ENCODE measurements around the gene PRKACG. TPM values are rescaled to one million over a fixed set of nuclear protein-coding genes. Genes with fewer than 3 reads are reported as not detected.
A peak's percentile ranks its signal among the peaks of the same experiment; 100 is the strongest.

Gene PRKACG
- total RNA-seq, 2 experiments from 2014 or later: not detected

- Mint-ChIP-seq H3K36me3 (no peaks in the 10 kb centered on the region), H3K4me1 (ENCODE audit: low read depth) (peaks cover 17% of the 10 kb centered on the region), H3K9me3 (no peaks in the 10 kb centered on the region), H3K4me3 (no peak overlapping the region), H3K27ac (no peak overlapping the region), H3K27me3 (no peaks in the 10 kb centered on the region)
- no peak for DNase-seq
- CTCF ChIA-PET: interaction anchor here (1.1 to 2.3 kb wide), 2 partner anchors 12 to 15 kb away, joined by 4 to 11 read pairs; partner anchors contain the start of gene FXN
- intact Hi-C loops (cut with micrococcal nuclease): no loop called here
- POLR2A ChIA-PET: no interaction called here
Observed at GRCh38 chr9:69020301-69021145, 6.6 kb upstream of the PRKACG start.

DNA sequence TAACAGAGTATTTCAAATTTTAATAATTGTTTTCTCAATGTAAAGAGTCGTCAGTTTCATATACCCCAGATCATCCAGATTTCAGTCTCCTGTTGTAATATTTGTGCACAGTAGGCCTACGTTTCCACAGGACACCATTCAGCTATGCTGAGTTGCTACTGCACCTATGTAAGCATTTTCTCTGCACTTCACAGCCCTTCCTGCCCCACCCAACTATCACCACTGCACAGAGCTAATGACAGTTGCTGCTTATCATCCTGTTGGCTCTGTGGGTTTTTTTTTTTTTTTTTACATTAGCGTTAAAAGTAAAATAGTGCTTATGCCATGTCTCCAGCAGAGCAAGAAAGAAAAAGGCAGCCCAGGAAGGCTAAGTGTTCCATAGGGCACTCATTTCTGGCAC is 5.9 kb upstream of the PRKACG start:
- Mint-ChIP-seq H3K27ac (no peak overlapping the region), H3K4me3 (no peak overlapping the region), H3K36me3 (no peaks in the 10 kb centered on the region), H3K27me3 (no peaks in the 10 kb centered on the region), H3K4me1 (ENCODE audit: low read depth) (peaks cover 17% of the 10 kb centered on the region), H3K9me3 (no peaks in the 10 kb centered on the region)
- ChIA-PET CTCF (interaction anchor here (1.1 to 2.3 kb wide), 2 partner anchors 13 to 16 kb away, joined by 4 to 11 read pairs; partner anchors contain the start of gene FXN), POLR2A (no interaction called here)
- peak; percentile 21 for DNase-seq
- intact Hi-C loops (cut with micrococcal nuclease): no loop called here

DNA sequence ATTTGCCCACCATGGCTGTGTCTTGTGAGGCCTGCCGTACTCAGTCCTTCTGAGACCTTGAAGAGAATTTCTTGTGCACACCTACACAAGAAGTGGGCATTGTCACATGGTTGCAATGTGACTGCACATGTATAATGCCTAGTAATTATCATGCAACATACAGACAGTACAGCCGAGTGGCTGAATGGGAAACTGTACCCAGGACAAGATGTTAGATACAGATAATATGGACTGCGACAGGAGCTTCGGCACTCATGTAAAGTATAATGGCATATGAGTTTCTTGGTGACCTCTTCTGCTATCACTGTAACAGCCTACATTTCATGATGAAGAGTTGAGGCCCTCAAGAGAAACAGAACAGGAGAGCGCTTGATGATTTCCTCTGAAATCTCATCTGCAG is 4.8 kb upstream of the PRKACG start:
- DNase-seq: no peak
- Mint-ChIP-seq H3K36me3 (no peaks in the 10 kb centered on the region), H3K9me3 (no peaks in the 10 kb centered on the region), H3K4me3 (no peak overlapping the region), H3K27me3 (peaks cover 3% of the 10 kb centered on the region), H3K27ac (no peak overlapping the region), H3K4me1 (ENCODE audit: low read depth) (peaks cover 17% of the 10 kb centered on the region)
- ChIA-PET CTCF (interaction anchor here (0.9 to 2.3 kb wide), 2 partner anchors 8 to 17 kb away, joined by 4 to 11 read pairs; partner anchors contain the start of gene FXN), POLR2A (no interaction called here)
- intact Hi-C loops (cut with micrococcal nuclease): no loop called here

- peaks cover 26% of the 10 kb centered on the region for H3K4me1 Mint-ChIP-seq (ENCODE audit: low read depth)
- no peak overlapping the region for H3K27ac Mint-ChIP-seq
Observed at GRCh38 chr9:69016191-69017096, 2.5 kb upstream of the PRKACG start.

GRCh38 chr9:69013382-69013727 is 558 bp downstream of the PRKACG start:
- H3K4me1 Mint-ChIP-seq (ENCODE audit: low read depth): peaks cover 9% of the 10 kb centered on the region
- intact Hi-C loops (cut with micrococcal nuclease): no loop called here
- DNase-seq: no peak
- CTCF ChIA-PET: no interaction called here
- H3K9me3 Mint-ChIP-seq: no peaks in the 10 kb centered on the region
- no peak overlapping the region for H3K27ac Mint-ChIP-seq
- H3K4me3 Mint-ChIP-seq: no peak overlapping the region
- H3K27me3 Mint-ChIP-seq: peaks cover 7% of the 10 kb centered on the region
- POLR2A ChIA-PET: no interaction called here
- H3K36me3 Mint-ChIP-seq: no peaks in the 10 kb centered on the region

More at GRCh38 chr9:69016191-69017096, 2.5 kb upstream of the PRKACG start:
- intact Hi-C loops (cut with micrococcal nuclease): no loop called here
- Mint-ChIP-seq H3K4me3 (no peak overlapping the region), H3K27me3 (peaks cover 6% of the 10 kb centered on the region), H3K36me3 (no peaks in the 10 kb centered on the region), H3K9me3 (no peaks in the 10 kb centered on the region)
- ChIA-PET CTCF (interaction anchor here (1.2 to 1.7 kb wide), 4 partner anchors 10 to 431 kb away, joined by 3 to 6 read pairs (median 3); no protein-coding TSS in a partner anchor), POLR2A (no interaction called here)
- DNase-seq: no peak

DNA sequence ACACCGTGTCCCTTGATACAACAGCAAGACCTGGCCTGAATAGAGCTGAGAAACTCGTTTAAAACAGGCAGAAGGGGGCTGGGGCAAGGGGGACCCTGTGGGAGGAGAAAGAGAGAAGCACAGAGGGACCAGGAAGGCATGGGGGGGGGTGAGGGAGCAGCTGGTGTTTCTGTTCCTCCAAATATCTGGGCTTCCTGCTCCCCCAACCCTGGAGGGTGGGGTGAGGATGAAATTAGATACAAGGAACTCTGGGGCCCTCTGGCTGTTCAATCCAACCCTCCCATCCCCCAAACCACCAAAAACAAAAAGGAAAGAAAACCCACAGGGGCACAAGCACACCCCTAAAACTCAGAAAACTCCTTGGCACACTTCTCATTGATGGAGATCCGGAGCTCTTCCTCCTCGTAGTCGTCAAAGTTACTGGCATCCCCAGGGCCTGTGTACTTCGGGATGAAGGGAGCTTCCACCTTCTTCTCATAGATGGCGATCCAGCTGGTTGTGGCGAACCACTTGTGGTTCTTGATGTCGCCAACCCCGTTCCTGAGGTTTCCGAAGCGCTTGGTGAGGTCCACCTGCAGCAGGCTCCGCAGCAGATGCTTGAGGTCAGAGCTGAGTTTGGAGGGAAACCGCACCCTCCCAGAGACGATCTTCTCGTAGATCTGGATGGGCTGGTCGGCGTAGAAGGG is 1.1 kb downstream of the PRKACG start:
- Mint-ChIP-seq H3K9me3 (no peaks in the 10 kb centered on the region), H3K4me3 (no peak overlapping the region), H3K27ac (no peak overlapping the region), H3K36me3 (no peaks in the 10 kb centered on the region), H3K4me1 (ENCODE audit: low read depth) (peaks cover 9% of the 10 kb centered on the region), H3K27me3 (peaks cover 10% of the 10 kb centered on the region)
- ChIA-PET CTCF (no interaction called here), POLR2A (no interaction called here)
- intact Hi-C loops (cut with micrococcal nuclease): no loop called here
- no peak for DNase-seq

- Mint-ChIP-seq H3K27me3 (peaks cover 12% of the 10 kb centered on the region), H3K4me3 (no peak overlapping the region), H3K27ac (no peak overlapping the region), H3K9me3 (no peaks in the 10 kb centered on the region), H3K36me3 (no peaks in the 10 kb centered on the region), H3K4me1 (ENCODE audit: low read depth) (peaks cover 9% of the 10 kb centered on the region)
- no peak for DNase-seq
- ChIA-PET CTCF (interaction anchor here (1.6 to 2.6 kb wide), 2 partner anchors 10 to 26 kb away, joined by 4 to 9 read pairs; partner anchors contain the start of gene FXN), POLR2A (no interaction called here)
- intact Hi-C loops (cut with micrococcal nuclease): no loop called here
Observed at GRCh38 chr9:69009708-69010107, 4.2 kb downstream of the PRKACG start.

DNA sequence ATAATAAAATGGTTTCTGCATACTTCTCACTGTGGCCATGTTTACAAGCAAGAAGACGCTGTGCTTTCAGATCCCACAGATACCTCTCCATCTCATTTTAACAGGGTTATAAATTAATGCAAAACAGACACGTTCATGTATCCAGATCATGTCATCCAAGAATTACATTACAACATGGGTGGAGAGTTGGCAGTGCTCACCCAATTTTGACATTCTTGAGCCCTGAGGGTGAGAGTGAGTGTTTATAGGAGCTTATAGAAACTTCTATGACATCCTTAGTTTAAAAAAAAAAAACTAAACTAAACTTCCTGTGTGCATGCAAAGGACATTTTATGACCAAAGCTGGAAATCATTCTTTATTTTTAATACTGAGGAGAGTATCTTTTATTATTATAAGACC is 9.1 kb downstream of the PRKACG start:
- Mint-ChIP-seq H3K36me3 (no peaks in the 10 kb centered on the region), H3K4me1 (ENCODE audit: low read depth) (no peaks in the 10 kb centered on the region), H3K9me3 (no peaks in the 10 kb centered on the region), H3K4me3 (no peak overlapping the region), H3K27me3 (peaks cover 7% of the 10 kb centered on the region), H3K27ac (no peak overlapping the region)
- ChIA-PET CTCF (interaction anchor here (1.1 to 1.4 kb wide), 3 partner anchors 10 to 421 kb away, joined by 3 to 4 read pairs (median 3); no protein-coding TSS in a partner anchor), POLR2A (no interaction called here)
- no peak for DNase-seq
- intact Hi-C loops (cut with micrococcal nuclease): no loop called here

- Mint-ChIP-seq H3K4me3 (no peak overlapping the region), H3K9me3 (no peaks in the 10 kb centered on the region), H3K36me3 (no peaks in the 10 kb centered on the region), H3K27ac (no peak overlapping the region), H3K27me3 (peaks cover 6% of the 10 kb centered on the region), H3K4me1 (ENCODE audit: low read depth) (no peaks in the 10 kb centered on the region)
- intact Hi-C loops (cut with micrococcal nuclease): no loop called here
- ChIA-PET POLR2A (no interaction called here), CTCF (interaction anchor here (0.6 to 1.3 kb wide), 2 partner anchors 138 to 419 kb away, joined by 3 to 4 read pairs; no protein-coding TSS in a partner anchor)
- DNase-seq: no peak
Observed at GRCh38 chr9:69003051-69003450, 10.9 kb downstream of the PRKACG start.

GRCh38 chr9:69001921-69002320 is 12.0 kb downstream of the PRKACG start:
- no peak for DNase-seq
- intact Hi-C loops (cut with micrococcal nuclease): no loop called here
- no peaks in the 10 kb centered on the region for H3K36me3 Mint-ChIP-seq
- ChIA-PET POLR2A (no interaction called here), CTCF (interaction anchor here (0.9 to 1.3 kb wide), 2 partner anchors 33 to 418 kb away, joined by 3 to 4 read pairs; partner anchors contain the start of gene FXN)
- no peaks in the 10 kb centered on the region for H3K9me3 Mint-ChIP-seq
- peaks cover 4% of the 10 kb centered on the region for H3K27me3 Mint-ChIP-seq
- peaks cover under 1% of the 10 kb centered on the region for H3K4me1 Mint-ChIP-seq (ENCODE audit: low read depth)
- no peak overlapping the region for H3K27ac Mint-ChIP-seq
- H3K4me3 Mint-ChIP-seq: no peak overlapping the region

DNA sequence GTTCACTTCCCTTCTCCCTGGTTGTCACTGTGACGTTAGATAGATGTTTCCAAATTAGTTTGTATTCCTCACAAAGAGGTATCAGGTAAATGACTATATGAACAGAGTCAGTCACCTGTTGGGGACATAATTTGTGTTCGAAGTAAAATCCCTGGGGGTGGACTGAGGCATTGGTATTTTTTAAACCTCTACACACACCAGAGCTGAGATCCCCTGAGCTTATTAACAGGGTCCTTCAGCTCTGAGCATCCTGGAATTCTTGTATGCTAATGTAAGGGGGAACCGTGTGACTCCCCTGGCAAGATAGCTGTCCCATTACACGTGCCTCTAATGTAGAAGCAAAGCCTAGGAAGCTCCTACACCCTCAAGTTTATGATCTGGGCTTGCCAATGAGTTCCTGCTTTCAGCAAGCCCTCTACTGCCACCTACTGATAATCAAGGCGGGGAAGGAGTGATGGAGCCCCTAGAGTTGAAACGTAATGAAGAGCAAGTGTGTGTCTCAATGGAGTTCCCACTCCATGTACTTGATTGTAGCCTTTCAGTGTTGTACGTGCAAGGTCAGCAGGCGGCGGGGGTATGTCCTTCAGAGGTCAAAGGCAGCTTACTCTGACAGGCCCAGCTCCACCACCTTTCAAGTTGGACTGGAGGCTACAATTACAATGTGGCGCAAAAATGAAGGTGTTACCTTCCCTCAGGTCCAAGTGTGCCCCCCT is 14.4 kb downstream of the PRKACG start:
- peaks cover 3% of the 10 kb centered on the region for H3K27me3 Mint-ChIP-seq
- intact Hi-C loops (cut with micrococcal nuclease): loop anchor here (1.0 to 10.0 kb wide), 6 partner anchors 27 to 415 kb away; partner anchors contain the start of gene PIP5K1B
- peaks cover 9% of the 10 kb centered on the region for H3K4me1 Mint-ChIP-seq (ENCODE audit: low read depth)
- H3K9me3 Mint-ChIP-seq: no peaks in the 10 kb centered on the region
- H3K27ac Mint-ChIP-seq: no peak overlapping the region
- no peaks in the 10 kb centered on the region for H3K36me3 Mint-ChIP-seq
- DNase-seq: peak; percentile 73
- no peak overlapping the region for H3K4me3 Mint-ChIP-seq
- CTCF ChIA-PET: interaction anchor here (0.6 to 1.9 kb wide), 45 partner anchors 9 to 440 kb away, joined by 3 to 36 read pairs (median 4); partner anchors contain the start of gene FXN
- POLR2A ChIA-PET: no interaction called here
